ENCODE measurements around the gene ATRAID. TPM values are rescaled to one million over a fixed set of nuclear protein-coding genes. Genes with fewer than 3 reads are reported as not detected.

ATRAID gene
- total and polyA plus RNA-seq, 4 donors = 44.9 to 77.5 (median 48.9) TPM

DNA sequence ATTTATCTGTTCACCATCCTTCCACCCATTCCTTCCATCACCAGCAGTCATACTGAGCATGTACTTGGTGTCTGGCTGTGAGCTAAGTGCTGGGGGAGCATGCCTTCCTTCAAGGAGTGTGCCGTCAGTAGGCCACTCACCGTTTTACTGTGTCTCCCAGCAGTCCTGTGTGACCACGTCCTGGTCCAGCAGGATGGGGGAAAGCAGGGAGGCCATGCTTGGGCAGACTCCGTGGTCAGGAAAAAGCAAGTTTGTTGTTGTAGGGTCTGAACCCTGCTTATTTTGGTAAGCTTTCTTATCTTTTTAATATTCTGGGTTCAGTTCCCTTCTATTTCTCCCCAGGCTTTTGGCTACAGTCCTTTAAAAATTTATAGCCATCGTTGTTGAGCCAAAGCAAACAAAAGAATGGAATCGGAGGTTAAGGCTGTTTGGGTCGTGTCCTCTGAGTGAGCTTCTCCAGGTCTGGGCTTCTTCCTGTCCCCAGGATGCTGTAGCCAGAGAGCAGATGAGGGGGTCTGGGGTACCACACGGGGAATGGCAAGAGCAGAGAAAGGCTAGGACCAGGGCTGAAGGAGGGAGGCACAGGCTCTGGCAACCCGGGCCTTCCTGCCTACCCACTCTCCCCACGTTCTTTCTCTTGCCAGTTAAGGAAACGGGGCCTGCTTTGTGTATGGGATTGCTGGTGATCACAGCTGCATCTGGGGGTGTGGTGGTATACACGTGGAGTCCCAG is 37.5 kb downstream of the ATRAID start:
- DNase-seq (ENCODE audit: low spot score) = no peak
- no peaks in the 10 kb centered on the region for H3K9me3 ChIP-seq (ENCODE audit: control insufficient read depth in 4 of 4, low read length in 3 of 4)
- no peak for TF ChIP-seq RAD21 (IDR thresholded peaks at IDR 0.05)
- H3K9ac ChIP-seq (ENCODE audit: low read depth in 1 of 2, low read length in 2 of 2) = no peak overlapping the region
- no peaks in the 10 kb centered on the region for H3K27me3 ChIP-seq (ENCODE audit: control insufficient read depth in 4 of 4, insufficient read depth in 4 of 4, low read length in 3 of 4)
- peaks cover 0 to 7% (median 3%) of the 10 kb centered on the region in 4 donors for H3K4me1 ChIP-seq (ENCODE audit: control insufficient read depth in 4 of 4, insufficient read depth in 4 of 4, low read length in 3 of 4)
- no peak overlapping the region for H3K27ac ChIP-seq (ENCODE audit: low read depth in 1 of 2, low read length in 2 of 2)
- peaks cover 1 to 2% (median 2%) of the 10 kb centered on the region in 4 donors for H3K36me3 ChIP-seq (ENCODE audit: control insufficient read depth in 4 of 4, insufficient read depth in 3 of 4, low read depth in 1 of 4, low read length in 3 of 4)
- H3K4me3 ChIP-seq (ENCODE audit: low read depth in 1 of 3, low read length in 3 of 3) = no peak overlapping the region
- 54% methylated on average over 12 of the region's 12 CpGs for WGBS

DNA sequence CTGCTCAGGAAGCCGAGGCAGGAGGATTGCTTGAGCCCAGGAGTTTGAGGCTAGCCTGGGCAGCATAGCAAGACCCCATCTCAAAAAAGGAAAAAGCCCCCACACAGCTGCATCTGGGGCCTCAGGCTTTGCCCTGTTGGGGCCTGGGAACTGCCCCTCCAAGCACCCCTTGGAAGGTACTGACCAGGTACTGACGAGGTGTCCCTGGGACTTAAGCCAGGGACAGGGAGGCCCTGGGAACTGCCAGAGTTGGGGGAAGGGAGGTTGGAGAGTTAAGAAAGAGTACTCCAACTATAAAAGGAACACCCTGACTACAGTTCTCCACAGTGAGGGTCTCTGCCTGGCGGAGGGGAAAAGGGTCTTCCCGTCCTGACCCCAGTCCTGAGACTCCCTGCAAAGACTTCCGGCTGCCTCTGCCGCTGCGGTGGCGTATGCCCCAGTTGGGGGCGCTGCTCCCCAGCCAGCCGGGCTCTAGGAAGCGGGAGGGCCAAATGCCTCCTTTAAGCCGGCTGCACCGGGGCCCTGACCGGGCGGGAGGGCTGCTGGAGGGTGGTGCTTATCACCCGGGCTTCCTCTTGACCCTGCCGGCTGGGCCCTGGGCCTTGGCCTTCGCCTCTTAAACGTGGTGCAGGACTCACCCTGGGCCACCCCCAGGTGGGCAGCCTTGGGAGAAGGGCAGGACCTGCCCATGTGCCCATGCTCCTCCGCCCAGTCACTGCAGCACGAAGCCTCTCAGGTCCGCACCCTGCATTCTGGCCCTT is 38.2 kb downstream of the ATRAID start:
- Histone ChIP-seq H3K4me1 (ENCODE audit: control insufficient read depth in 4 of 4, insufficient read depth in 4 of 4, low read length in 3 of 4) (peaks cover 0 to 7% (median 3%) of the 10 kb centered on the region in 4 donors), H3K9ac (ENCODE audit: low read depth in 1 of 2, low read length in 2 of 2) (no peak overlapping the region), H3K27ac (ENCODE audit: low read depth in 1 of 2, low read length in 2 of 2) (no peak overlapping the region), H3K9me3 (ENCODE audit: control insufficient read depth in 4 of 4, low read length in 3 of 4) (no peaks in the 10 kb centered on the region), H3K27me3 (ENCODE audit: control insufficient read depth in 4 of 4, insufficient read depth in 4 of 4, low read length in 3 of 4) (no peaks in the 10 kb centered on the region), H3K4me3 (ENCODE audit: low read depth in 1 of 3, low read length in 3 of 3) (no peak overlapping the region), H3K36me3 (ENCODE audit: control insufficient read depth in 4 of 4, insufficient read depth in 3 of 4, low read depth in 1 of 4, low read length in 3 of 4) (no peaks in the 10 kb centered on the region)
- 24% methylated on average over 22 of the region's 22 CpGs for WGBS
- TF ChIP-seq, protein P1, sequence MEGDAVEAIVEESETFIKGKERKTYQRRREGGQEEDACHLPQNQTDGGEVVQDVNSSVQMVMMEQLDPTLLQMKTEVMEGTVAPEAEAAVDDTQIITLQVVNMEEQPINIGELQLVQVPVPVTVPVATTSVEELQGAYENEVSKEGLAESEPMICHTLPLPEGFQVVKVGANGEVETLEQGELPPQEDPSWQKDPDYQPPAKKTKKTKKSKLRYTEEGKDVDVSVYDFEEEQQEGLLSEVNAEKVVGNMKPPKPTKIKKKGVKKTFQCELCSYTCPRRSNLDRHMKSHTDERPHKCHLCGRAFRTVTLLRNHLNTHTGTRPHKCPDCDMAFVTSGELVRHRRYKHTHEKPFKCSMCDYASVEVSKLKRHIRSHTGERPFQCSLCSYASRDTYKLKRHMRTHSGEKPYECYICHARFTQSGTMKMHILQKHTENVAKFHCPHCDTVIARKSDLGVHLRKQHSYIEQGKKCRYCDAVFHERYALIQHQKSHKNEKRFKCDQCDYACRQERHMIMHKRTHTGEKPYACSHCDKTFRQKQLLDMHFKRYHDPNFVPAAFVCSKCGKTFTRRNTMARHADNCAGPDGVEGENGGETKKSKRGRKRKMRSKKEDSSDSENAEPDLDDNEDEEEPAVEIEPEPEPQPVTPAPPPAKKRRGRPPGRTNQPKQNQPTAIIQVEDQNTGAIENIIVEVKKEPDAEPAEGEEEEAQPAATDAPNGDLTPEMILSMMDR (IDR thresholded peaks at IDR 0.05; ENCODE audit: low read depth, low read length, missing input control) = peak; percentile 51
- TF ChIP-seq JUND (IDR thresholded peaks at IDR 0.05) = no peak
- TF ChIP-seq RAD21 (IDR thresholded peaks at IDR 0.05) = peak; percentile 81 to 84
- peak; percentile 52 for DNase-seq (ENCODE audit: low spot score)

DNA sequence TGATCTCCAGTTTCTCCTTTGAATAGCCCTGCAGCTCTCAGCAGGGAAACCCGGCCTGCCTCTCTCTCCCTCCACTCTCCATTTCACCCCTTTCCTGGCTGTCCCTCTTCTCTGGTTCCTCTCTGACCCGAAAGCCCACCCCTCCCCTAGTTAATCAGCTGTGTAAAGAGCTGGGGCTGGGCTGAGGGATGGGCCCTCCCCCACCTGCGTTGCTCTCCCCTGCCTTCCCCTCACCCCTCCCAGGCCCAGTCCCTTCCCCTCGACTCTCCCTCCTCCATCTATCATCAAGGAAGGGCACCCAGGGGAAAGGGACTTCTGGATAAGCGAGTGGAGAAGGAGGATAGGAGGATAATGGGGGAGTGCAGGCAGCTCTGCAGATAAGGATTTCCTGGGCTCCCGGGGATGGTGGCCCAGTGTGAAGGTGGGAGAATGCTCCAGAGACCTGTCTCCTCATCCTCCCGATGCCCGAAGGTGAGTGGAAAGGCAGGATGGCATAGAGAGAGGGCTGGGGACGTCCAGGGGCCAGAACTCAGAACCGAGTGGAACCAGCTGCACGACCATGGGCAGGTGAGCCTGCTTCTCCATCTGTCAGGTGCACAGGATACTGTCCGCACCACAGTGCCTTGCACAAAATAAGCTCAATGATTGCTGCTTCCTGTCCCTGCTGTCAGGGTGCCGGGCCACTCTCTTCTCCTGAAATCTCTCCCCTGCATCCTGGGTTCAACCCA is 39.0 kb downstream of the ATRAID start:
- H3K27ac ChIP-seq (ENCODE audit: low read depth in 1 of 2, low read length in 2 of 2) = no peak overlapping the region
- no peak overlapping the region for H3K4me3 ChIP-seq (ENCODE audit: low read depth in 1 of 3, low read length in 3 of 3)
- peaks cover 0 to 7% (median 3%) of the 10 kb centered on the region in 4 donors for H3K4me1 ChIP-seq (ENCODE audit: control insufficient read depth in 4 of 4, insufficient read depth in 4 of 4, low read length in 3 of 4)
- DNase-seq (ENCODE audit: low spot score) = no peak
- 70% methylated on average over 13 of the region's 13 CpGs for WGBS
- no peaks in the 10 kb centered on the region for H3K36me3 ChIP-seq (ENCODE audit: control insufficient read depth in 4 of 4, insufficient read depth in 3 of 4, low read depth in 1 of 4, low read length in 3 of 4)
- H3K9ac ChIP-seq (ENCODE audit: low read depth in 1 of 2, low read length in 2 of 2) = no peak overlapping the region
- H3K9me3 ChIP-seq (ENCODE audit: control insufficient read depth in 4 of 4, low read length in 3 of 4) = no peaks in the 10 kb centered on the region
- H3K27me3 ChIP-seq (ENCODE audit: control insufficient read depth in 4 of 4, insufficient read depth in 4 of 4, low read length in 3 of 4) = no peaks in the 10 kb centered on the region
- TF ChIP-seq EGR1 (IDR thresholded peaks at IDR 0.05; ENCODE audit: low read depth in 2 of 2) = no peak
- TF ChIP-seq TAF1 (conservative IDR thresholded peaks at IDR 0.05) = no peak
- TF ChIP-seq, protein P2, sequence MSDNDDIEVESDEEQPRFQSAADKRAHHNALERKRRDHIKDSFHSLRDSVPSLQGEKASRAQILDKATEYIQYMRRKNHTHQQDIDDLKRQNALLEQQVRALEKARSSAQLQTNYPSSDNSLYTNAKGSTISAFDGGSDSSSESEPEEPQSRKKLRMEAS (IDR thresholded peaks at IDR 0.05) = no peak
- TF ChIP-seq JUND (IDR thresholded peaks at IDR 0.05) = no peak
- TF ChIP-seq, protein P3, sequence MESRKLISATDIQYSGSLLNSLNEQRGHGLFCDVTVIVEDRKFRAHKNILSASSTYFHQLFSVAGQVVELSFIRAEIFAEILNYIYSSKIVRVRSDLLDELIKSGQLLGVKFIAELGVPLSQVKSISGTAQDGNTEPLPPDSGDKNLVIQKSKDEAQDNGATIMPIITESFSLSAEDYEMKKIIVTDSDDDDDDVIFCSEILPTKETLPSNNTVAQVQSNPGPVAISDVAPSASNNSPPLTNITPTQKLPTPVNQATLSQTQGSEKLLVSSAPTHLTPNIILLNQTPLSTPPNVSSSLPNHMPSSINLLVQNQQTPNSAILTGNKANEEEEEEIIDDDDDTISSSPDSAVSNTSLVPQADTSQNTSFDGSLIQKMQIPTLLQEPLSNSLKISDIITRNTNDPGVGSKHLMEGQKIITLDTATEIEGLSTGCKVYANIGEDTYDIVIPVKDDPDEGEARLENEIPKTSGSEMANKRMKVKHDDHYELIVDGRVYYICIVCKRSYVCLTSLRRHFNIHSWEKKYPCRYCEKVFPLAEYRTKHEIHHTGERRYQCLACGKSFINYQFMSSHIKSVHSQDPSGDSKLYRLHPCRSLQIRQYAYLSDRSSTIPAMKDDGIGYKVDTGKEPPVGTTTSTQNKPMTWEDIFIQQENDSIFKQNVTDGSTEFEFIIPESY (IDR thresholded peaks at IDR 0.05) = no peak
- TF ChIP-seq, protein P1 (IDR thresholded peaks at IDR 0.05; ENCODE audit: low read depth, low read length, missing input control) = no peak
